CD4-positive, CD25-positive, alpha-beta regulatory T cell (primary cell): ENCODE results near the gene SPAG16. TPM values are rescaled to one million over a fixed set of nuclear protein-coding genes. Genes with fewer than 3 reads are reported as not detected.

Experiments
- ATAC-seq, 2 donors: fragments of 150-1000 bp; cut with Tn5 transposase; one replicate each; pipeline ENCODE4 v1.10.0; 2021; ENCODE audit warnings: low read depth in 2 of 2, moderate number of reproducible peaks in 2 of 2, moderate library complexity in 1 of 2
- DNase-seq, 3 donors: peaks; one replicate each; pipeline versions ENCODE4 v3.0.0 to v3.0.0-alpha.2; 2012 to 2022; ENCODE audit warnings: mixed read lengths in 1 of 3
- H3K27ac ChIP-seq: one replicate; pipeline ENCODE4 v1.7.0; 2013; ENCODE audit warnings: mild to moderate bottlenecking, low read length; ENCODE audit not compliant: insufficient read depth, poor library complexity, severe bottlenecking
- H3K27me3 ChIP-seq: one replicate; pipeline ENCODE4 v1.7.0; 2013; ENCODE audit warnings: low read length; ENCODE audit not compliant: control insufficient read depth, insufficient read depth
- H3K36me3 ChIP-seq: one replicate; pipeline ENCODE4 v1.7.0; 2013; ENCODE audit warnings: mild to moderate bottlenecking, low read length, moderate library complexity; ENCODE audit not compliant: control insufficient read depth, insufficient read depth
- H3K4me1 ChIP-seq: 2 replicates; pipeline ENCODE4 v1.7.0; 2013; ENCODE audit warnings: mild to moderate bottlenecking, low read length; ENCODE audit not compliant: insufficient read depth, control insufficient read depth, poor library complexity, severe bottlenecking
- H3K4me3 ChIP-seq: one replicate; pipeline ENCODE4 v1.7.0; 2013; ENCODE audit warnings: low read depth, mild to moderate bottlenecking, low read length, moderate library complexity
- H3K9me3 ChIP-seq, 2 experiments: 1 replicate in 1 of 2; 2 replicates in 1 of 2; pipeline ENCODE4 v1.7.0; 2013; ENCODE audit warnings: low read length in 2 of 2, mild to moderate bottlenecking in 1 of 2, moderate library complexity in 1 of 2; ENCODE audit not compliant: control insufficient read depth in 2 of 2
- H3K27ac Mint-ChIP-seq, 3 donors: one replicate each; pipeline ENCODE4 v1.8.0; 2020 to 2022; ENCODE audit warnings: mild to moderate bottlenecking in 3 of 3, mixed read lengths in 3 of 3, moderate library complexity in 2 of 3
- H3K27me3 Mint-ChIP-seq: one replicate; pipeline ENCODE4 v1.8.0; 2022; ENCODE audit warnings: mild to moderate bottlenecking, mixed read lengths
- H3K36me3 Mint-ChIP-seq: one replicate; pipeline ENCODE4 v1.8.0; 2020; ENCODE audit warnings: mixed read lengths
- H3K4me1 Mint-ChIP-seq, 4 donors: one replicate each; pipeline ENCODE4 v1.8.0; 2020 to 2022; ENCODE audit warnings: mixed read lengths in 4 of 4, mild to moderate bottlenecking in 1 of 4
- H3K4me3 Mint-ChIP-seq, 4 donors: one replicate each; pipeline ENCODE4 v1.8.0; 2020 to 2022; ENCODE audit warnings: mild to moderate bottlenecking in 4 of 4, mixed read lengths in 4 of 4, moderate library complexity in 3 of 4
- H3K9me3 Mint-ChIP-seq, 7 donors: one replicate each; pipeline ENCODE4 v1.8.0; 2020 to 2022; ENCODE audit warnings: mixed read lengths in 7 of 7, mild to moderate bottlenecking in 3 of 7, moderate library complexity in 2 of 7
- polyA plus RNA-seq, 4 donors: library from polyadenylated mRNA; unstranded; fragments of 300-500 nt; fragmentation: Illumina TruSeq; gene quantifications; one replicate each; pipeline ENCODE4 v1.2.3, GENCODE V29; 2021
- total RNA-seq: library from RNA; stranded (reverse); gene quantifications from one replicate; pipeline ENCODE4 v1.2.3, GENCODE V29; 2022

SPAG16 gene
- total and polyA plus RNA-seq, 5 donors from 2014 or later, result 7.7 to 21.1 (median 19.4) TPM

GRCh38 chr2:213242653-213243052, 41.6 kb upstream of the SPAG16 start:
- Histone ChIP-seq H3K27ac (peak overlapping the region; percentile 88), H3K4me1 (peaks cover 70% of the 10 kb centered on the region), H3K27me3 (no peaks in the 10 kb centered on the region), H3K9me3 (no peaks in the 10 kb centered on the region), H3K36me3 (no peaks in the 10 kb centered on the region), H3K4me3 (peak overlapping the region; percentile 96)
- Mint-ChIP-seq H3K9me3 (no peaks in the 10 kb centered on the region), H3K4me3 (peak overlapping the region; percentile 11 to 82 (median 64)), H3K36me3 (peaks cover 4% of the 10 kb centered on the region), H3K4me1 (peaks cover 35 to 72% (median 49%) of the 10 kb centered on the region in 4 donors), H3K27me3 (no peaks in the 10 kb centered on the region), H3K27ac (peak overlapping the region; percentile 93 to 100 (median 95))
- DNase-seq (no peak), ATAC-seq (no peak)

DNA sequence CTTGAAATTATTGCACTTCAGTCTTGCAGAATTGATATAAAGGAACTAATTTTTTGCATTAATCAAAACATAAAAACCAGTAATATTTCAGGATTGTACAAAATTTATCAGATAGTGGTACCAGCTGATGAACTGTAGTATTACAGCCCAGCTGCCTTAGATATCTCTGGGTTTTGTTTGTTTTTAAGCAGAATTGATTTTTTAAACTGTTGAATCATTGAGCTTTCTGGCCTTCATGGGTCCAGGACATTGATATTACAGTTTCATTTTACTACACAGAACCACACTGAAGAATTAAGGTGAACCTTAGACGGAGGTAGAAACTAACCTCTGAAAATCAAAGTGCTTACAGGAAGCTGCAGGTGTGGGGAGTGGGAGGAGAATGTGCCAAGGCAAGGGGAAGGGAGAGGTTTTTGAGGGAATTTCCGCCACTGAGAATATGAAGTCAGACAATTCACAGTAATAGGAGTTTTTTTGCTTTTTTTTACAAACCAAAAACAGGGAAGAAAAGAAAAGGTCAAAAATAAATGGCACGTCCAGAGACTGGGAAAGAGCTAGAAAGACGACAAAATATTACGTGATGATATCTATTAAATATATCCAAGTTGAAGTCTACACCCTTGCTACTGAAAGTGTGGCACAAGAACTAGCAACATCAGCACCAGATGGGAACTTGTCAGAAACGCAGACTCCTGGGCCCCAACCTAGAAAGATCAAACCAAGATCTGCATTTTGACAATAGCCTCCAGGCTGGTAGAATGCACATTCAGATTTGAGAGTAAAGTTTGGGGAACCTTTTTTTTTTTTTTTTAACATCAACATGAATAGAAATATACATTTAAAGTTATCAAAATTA, 40.8 kb upstream of the SPAG16 start:
- Mint-ChIP-seq H3K9me3 (no peaks in the 10 kb centered on the region), H3K27me3 (no peaks in the 10 kb centered on the region), H3K27ac (peak overlapping the region; percentile 95 to 98 (median 96)), H3K36me3 (peaks cover 4% of the 10 kb centered on the region), H3K4me1 (peaks cover 35 to 74% (median 51%) of the 10 kb centered on the region in 4 donors), H3K4me3 (peak overlapping the region; percentile 61 to 88 (median 82))
- H3K36me3 ChIP-seq, result no peaks in the 10 kb centered on the region
- DNase-seq, result peak; percentile 35 to 65 (median 37)
- no peaks in the 10 kb centered on the region for H3K27me3 ChIP-seq
- no peaks in the 10 kb centered on the region for H3K9me3 ChIP-seq
- peak overlapping the region; percentile 88 for H3K27ac ChIP-seq
- H3K4me3 ChIP-seq, result peak overlapping the region; percentile 96
- peak; percentile 63 to 64 for ATAC-seq
- peaks cover 64% of the 10 kb centered on the region for H3K4me1 ChIP-seq

- DNase-seq (peak; percentile 54 to 86 (median 66)), ATAC-seq (peak; percentile 35 to 61)
- H3K4me3 Mint-ChIP-seq, result peak overlapping the region in 2 of 4 donors; percentile 15 to 74
- Histone ChIP-seq H3K4me3 (peak overlapping the region; percentile 29), H3K27ac (peak overlapping the region; percentile 34), H3K27me3 (no peaks in the 10 kb centered on the region), H3K4me1 (peaks cover 44% of the 10 kb centered on the region), H3K9me3 (no peaks in the 10 kb centered on the region), H3K36me3 (no peaks in the 10 kb centered on the region)
- peak overlapping the region; percentile 23 to 92 (median 91) for H3K27ac Mint-ChIP-seq
- H3K36me3 Mint-ChIP-seq, result no peaks in the 10 kb centered on the region
- peaks cover 27 to 60% (median 38%) of the 10 kb centered on the region in 4 donors for H3K4me1 Mint-ChIP-seq
- no peaks in the 10 kb centered on the region for H3K9me3 Mint-ChIP-seq
- peaks cover 1% of the 10 kb centered on the region for H3K27me3 Mint-ChIP-seq
Measured at GRCh38 chr2:213246497-213247281, 37.6 kb upstream of the SPAG16 start.

DNA sequence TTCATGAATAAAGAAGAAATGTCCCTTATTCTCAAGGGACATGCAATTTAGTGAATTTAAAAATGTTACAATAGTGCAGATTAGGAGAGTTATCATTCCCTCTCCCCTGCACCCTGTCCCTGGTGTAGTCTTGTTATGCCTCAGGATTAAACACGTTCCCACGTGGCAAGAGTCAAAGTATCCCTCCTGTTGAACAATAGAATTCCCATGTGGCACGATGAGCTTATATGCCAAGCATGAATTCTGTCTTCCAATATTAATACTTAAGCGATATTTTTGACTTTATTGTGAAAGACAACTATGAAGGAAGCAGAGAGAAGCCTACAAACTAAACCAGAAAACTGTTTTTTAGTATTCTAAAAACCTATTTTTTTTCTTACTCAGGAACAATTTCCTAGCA, 36.7 kb upstream of the SPAG16 start:
- H3K27me3 ChIP-seq, result no peaks in the 10 kb centered on the region
- DNase-seq (no peak), ATAC-seq (no peak)
- Mint-ChIP-seq H3K4me3 (no peak overlapping the region), H3K4me1 (peaks cover 23 to 54% (median 33%) of the 10 kb centered on the region in 4 donors), H3K27me3 (peaks cover 7% of the 10 kb centered on the region), H3K9me3 (no peaks in the 10 kb centered on the region), H3K27ac (peak overlapping the region in 2 of 3 donors; percentile 18 to 35), H3K36me3 (no peaks in the 10 kb centered on the region)
- H3K4me1 ChIP-seq, result peaks cover 37% of the 10 kb centered on the region
- no peaks in the 10 kb centered on the region for H3K36me3 ChIP-seq
- no peak overlapping the region for H3K27ac ChIP-seq
- no peaks in the 10 kb centered on the region for H3K9me3 ChIP-seq
- H3K4me3 ChIP-seq, result no peak overlapping the region

- no peaks in the 10 kb centered on the region for H3K9me3 ChIP-seq
- H3K9me3 Mint-ChIP-seq, result no peaks in the 10 kb centered on the region
- H3K27me3 ChIP-seq, result no peaks in the 10 kb centered on the region
- no peak overlapping the region for H3K27ac ChIP-seq
- H3K4me3 Mint-ChIP-seq, result peak overlapping the region in 1 of 4 donors; percentile 22
- no peaks in the 10 kb centered on the region for H3K36me3 ChIP-seq
- ATAC-seq, result no peak
- peaks cover 8% of the 10 kb centered on the region for H3K27me3 Mint-ChIP-seq
- H3K27ac Mint-ChIP-seq, result peak overlapping the region in 2 of 3 donors; percentile 10 to 29
- DNase-seq, result no peak
- peaks cover 26% of the 10 kb centered on the region for H3K4me1 ChIP-seq
- no peaks in the 10 kb centered on the region for H3K36me3 Mint-ChIP-seq
- H3K4me1 Mint-ChIP-seq, result peaks cover 17 to 48% (median 26%) of the 10 kb centered on the region in 4 donors
- H3K4me3 ChIP-seq, result no peak overlapping the region
Measured at GRCh38 chr2:213248637-213249036, 35.6 kb upstream of the SPAG16 start.

DNA sequence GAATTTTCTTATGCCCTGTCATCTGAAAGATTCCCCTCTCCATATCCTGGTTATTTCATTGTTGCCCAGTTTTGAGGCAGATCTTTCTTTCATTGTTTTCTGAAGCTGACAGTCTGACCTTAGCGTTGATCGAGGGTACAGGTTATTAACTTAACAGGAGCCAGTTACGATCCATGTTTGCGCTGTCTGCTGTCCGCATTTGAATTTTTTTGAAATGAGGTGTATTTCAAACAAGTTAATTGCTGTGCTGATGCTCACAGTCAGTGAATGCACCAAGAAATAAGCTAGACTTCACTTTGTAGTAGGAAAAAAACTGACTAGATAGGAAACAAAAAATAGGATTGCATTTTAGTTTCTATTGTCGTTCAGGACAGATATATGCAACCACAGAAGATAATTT, 34.8 kb upstream of the SPAG16 start:
- Mint-ChIP-seq H3K27me3 (peaks cover 11% of the 10 kb centered on the region), H3K36me3 (no peaks in the 10 kb centered on the region), H3K27ac (peak overlapping the region in 2 of 3 donors; percentile 29 to 40), H3K4me1 (peaks cover 17 to 42% (median 24%) of the 10 kb centered on the region in 4 donors), H3K9me3 (no peaks in the 10 kb centered on the region), H3K4me3 (no peak overlapping the region)
- Histone ChIP-seq H3K4me1 (peaks cover 18% of the 10 kb centered on the region), H3K27me3 (no peaks in the 10 kb centered on the region), H3K9me3 (no peaks in the 10 kb centered on the region), H3K4me3 (no peak overlapping the region), H3K36me3 (no peaks in the 10 kb centered on the region), H3K27ac (no peak overlapping the region)
- ATAC-seq (no peak), DNase-seq (no peak)

- ATAC-seq, result peak; percentile 64 to 69
- Histone ChIP-seq H3K27ac (no peak overlapping the region), H3K27me3 (no peaks in the 10 kb centered on the region), H3K36me3 (no peaks in the 10 kb centered on the region), H3K4me3 (peak overlapping the region; percentile 20), H3K9me3 (no peaks in the 10 kb centered on the region), H3K4me1 (peaks cover 3% of the 10 kb centered on the region)
- peaks cover 8% of the 10 kb centered on the region for H3K36me3 Mint-ChIP-seq
- peaks cover 11% of the 10 kb centered on the region for H3K27me3 Mint-ChIP-seq
- no peaks in the 10 kb centered on the region for H3K9me3 Mint-ChIP-seq
- no peak overlapping the region for H3K27ac Mint-ChIP-seq
- peak in 2 of 3 donors; percentile 61 to 81 for DNase-seq
- no peak overlapping the region for H3K4me3 Mint-ChIP-seq
- peaks cover 12 to 22% (median 16%) of the 10 kb centered on the region in 4 donors for H3K4me1 Mint-ChIP-seq
Measured at GRCh38 chr2:213251618-213252017, 32.6 kb upstream of the SPAG16 start.
